Measurements from ENCODE around the gene EFNB1. TPM values are rescaled to one million over a fixed set of nuclear protein-coding genes. Genes with fewer than 3 reads are reported as not detected.

EFNB1 gene
- total RNA-seq, 2 donors from 2014 or later: 23.7 to 42.4 TPM

DNA sequence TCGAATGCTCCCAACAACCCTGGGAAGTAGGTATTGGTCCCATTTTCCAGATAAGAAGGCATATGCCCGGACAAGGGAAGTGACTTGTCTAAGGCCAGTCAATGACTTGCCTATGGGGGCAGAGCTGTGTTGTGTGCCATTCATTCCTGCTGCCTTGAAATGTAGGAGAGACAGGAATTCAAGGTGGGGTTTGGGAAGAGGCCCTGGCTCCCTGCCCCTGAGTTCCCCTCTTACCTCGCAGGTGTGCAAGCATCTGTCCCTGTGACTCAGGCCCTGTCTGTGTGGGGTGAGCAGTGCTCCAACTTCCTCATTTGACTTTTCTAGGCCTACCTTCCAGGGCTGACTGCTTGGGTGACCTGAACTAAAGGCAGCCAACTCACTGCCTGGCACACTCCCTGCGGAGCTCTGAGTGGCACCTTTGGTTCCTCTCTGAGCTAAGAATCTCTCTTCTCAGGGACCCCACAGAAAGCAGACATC is 5.1 kb downstream of the EFNB1 start:
- Histone ChIP-seq H3K36me3 (peaks cover 5% of the 10 kb centered on the region), H3K27ac (no peak overlapping the region), H3K4me1 (peaks cover 0 to 22% of the 10 kb centered on the region in 2 donors), H3K27me3 (no peaks in the 10 kb centered on the region), H3K4me3 (peak overlapping the region in 1 of 2 donors; percentile 74), H3K9me3 (no peaks in the 10 kb centered on the region)
- TF ChIP-seq, protein P1, sequence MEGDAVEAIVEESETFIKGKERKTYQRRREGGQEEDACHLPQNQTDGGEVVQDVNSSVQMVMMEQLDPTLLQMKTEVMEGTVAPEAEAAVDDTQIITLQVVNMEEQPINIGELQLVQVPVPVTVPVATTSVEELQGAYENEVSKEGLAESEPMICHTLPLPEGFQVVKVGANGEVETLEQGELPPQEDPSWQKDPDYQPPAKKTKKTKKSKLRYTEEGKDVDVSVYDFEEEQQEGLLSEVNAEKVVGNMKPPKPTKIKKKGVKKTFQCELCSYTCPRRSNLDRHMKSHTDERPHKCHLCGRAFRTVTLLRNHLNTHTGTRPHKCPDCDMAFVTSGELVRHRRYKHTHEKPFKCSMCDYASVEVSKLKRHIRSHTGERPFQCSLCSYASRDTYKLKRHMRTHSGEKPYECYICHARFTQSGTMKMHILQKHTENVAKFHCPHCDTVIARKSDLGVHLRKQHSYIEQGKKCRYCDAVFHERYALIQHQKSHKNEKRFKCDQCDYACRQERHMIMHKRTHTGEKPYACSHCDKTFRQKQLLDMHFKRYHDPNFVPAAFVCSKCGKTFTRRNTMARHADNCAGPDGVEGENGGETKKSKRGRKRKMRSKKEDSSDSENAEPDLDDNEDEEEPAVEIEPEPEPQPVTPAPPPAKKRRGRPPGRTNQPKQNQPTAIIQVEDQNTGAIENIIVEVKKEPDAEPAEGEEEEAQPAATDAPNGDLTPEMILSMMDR (IDR thresholded peaks at IDR 0.05): no peak
- DNase-seq (ENCODE audit: low spot score): peak; percentile 38

DNA sequence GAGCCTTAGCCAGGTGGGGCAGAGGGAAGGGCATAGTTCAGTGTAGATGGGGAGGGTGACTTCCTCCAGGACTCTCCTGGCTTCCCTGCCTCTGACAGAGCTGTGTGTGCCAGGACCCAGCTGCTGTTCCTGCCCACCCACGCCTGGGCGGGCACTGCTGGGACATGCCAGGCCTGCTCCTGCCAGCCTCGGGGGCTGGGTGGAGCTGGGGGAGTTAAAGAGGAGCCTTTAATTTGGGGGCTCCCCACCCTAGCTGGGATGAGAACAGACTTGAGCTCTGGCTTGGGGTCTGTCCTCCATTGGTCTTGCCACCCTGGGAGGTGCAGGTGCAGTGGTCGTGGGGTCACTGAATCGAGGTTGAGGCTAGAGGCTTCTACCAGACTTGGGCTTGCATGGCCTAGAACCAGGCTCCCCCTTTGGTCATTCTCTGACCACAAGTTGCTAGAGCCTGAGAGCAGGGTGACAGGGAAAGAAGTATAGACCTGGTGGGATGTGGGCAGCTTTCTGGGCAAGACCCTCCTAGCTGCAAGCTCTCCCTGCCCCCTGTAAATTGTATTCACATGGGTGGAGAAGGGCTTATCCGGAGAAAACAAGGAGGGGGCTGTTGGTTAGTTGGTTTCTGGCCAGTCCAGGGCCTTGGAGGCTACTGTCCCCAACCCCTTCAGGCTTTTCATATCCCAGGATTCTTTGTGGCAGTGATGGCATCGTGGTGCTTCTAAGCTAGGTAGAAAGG is 5.7 kb downstream of the EFNB1 start:
- H3K4me3 ChIP-seq: no peak overlapping the region
- peaks cover 11% of the 10 kb centered on the region for H3K36me3 ChIP-seq
- no peak for DNase-seq (ENCODE audit: low spot score)
- H3K27ac ChIP-seq: no peak overlapping the region
- no peaks in the 10 kb centered on the region for H3K9me3 ChIP-seq
- TF ChIP-seq, protein P1 (IDR thresholded peaks at IDR 0.05): no peak
- H3K4me1 ChIP-seq: peaks cover 0 to 22% of the 10 kb centered on the region in 2 donors
- H3K27me3 ChIP-seq: no peaks in the 10 kb centered on the region

DNA sequence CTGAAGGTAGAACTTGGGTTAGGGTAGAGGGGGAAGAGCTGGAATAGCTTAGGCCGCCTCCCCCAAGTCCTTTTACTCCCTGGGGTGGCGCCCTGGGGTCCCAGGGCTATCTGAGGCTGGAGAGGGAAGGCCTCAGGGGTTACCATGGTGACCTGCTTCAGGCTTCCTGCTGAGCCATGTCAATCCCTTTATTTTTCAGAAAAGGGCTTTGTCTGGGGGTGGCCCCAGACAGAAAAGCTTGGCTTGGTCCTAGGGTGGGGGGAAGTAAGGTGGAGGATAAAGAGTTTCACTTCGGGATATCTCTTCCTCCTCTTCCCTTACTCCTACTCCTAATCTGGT is 6.3 kb downstream of the EFNB1 start:
- H3K9me3 ChIP-seq: no peaks in the 10 kb centered on the region
- no peak overlapping the region for H3K4me3 ChIP-seq
- H3K4me1 ChIP-seq: peaks cover 0 to 22% of the 10 kb centered on the region in 2 donors
- no peaks in the 10 kb centered on the region for H3K27me3 ChIP-seq
- peaks cover 17% of the 10 kb centered on the region for H3K36me3 ChIP-seq
- TF ChIP-seq, protein P1 (IDR thresholded peaks at IDR 0.05): no peak
- no peak overlapping the region for H3K27ac ChIP-seq
- DNase-seq (ENCODE audit: low spot score): no peak

DNA sequence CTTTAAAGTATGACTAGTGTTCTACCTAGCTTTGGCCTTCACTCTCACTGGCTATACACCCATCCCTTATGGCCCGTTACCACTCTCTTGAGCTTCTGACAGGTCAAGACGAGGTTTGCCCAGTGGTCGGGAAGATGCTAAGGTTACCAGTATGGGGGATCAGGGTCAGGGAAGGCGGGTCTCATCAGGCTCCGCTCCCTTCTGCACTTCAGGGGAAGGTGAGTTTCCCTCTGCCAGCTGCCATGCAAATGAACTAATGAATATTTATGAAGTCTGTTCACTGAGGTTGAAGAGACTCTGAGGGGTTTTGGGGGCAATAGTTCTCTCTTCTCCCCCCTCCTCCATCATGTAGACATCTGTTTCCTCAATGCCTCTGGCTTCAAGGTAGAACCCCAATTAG is 6.6 kb downstream of the EFNB1 start:
- H3K36me3 ChIP-seq: peaks cover 21% of the 10 kb centered on the region
- no peaks in the 10 kb centered on the region for H3K9me3 ChIP-seq
- H3K27me3 ChIP-seq: no peaks in the 10 kb centered on the region
- DNase-seq (ENCODE audit: low spot score): no peak
- TF ChIP-seq, protein P1 (IDR thresholded peaks at IDR 0.05): no peak
- H3K27ac ChIP-seq: no peak overlapping the region
- H3K4me3 ChIP-seq: no peak overlapping the region
- H3K4me1 ChIP-seq: peaks cover 0 to 22% of the 10 kb centered on the region in 2 donors

DNA sequence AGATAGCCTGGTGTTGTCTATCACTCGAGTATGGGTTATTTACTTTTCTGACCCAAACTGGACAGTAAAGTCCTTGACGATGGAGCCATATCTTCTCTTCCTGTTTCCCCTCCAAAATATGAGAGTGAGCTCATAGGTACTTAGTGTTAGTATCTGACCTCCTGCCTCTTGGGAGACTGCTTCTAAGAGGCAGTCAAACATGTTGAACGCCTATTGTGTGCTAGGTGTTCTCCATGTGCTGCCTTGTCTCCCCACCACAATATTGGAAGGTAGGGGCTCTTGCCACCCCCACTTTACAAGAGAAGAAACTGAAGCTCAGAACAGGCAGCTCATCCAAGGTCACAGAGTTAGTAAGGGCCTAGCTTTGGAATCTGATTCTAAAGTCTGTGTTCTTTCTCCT is 8.3 kb downstream of the EFNB1 start:
- Histone ChIP-seq H3K4me1 (peaks cover 0 to 17% of the 10 kb centered on the region in 2 donors), H3K27ac (no peak overlapping the region), H3K9me3 (no peaks in the 10 kb centered on the region), H3K4me3 (no peak overlapping the region), H3K27me3 (no peaks in the 10 kb centered on the region), H3K36me3 (peaks cover 33% of the 10 kb centered on the region)
- DNase-seq (ENCODE audit: low spot score): no peak
- TF ChIP-seq, protein P1 (IDR thresholded peaks at IDR 0.05): no peak

DNA sequence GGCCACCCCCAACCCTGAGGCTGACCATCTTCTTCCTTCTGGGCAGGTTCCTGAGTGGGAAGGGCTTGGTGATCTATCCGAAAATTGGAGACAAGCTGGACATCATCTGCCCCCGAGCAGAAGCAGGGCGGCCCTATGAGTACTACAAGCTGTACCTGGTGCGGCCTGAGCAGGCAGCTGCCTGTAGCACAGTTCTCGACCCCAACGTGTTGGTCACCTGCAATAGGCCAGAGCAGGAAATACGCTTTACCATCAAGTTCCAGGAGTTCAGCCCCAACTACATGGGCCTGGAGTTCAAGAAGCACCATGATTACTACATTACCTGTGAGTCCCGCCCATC is 9.7 kb downstream of the EFNB1 start:
- TF ChIP-seq, protein P1 (IDR thresholded peaks at IDR 0.05): no peak
- no peak overlapping the region for H3K4me3 ChIP-seq
- no peak for DNase-seq (ENCODE audit: low spot score)

More for the DNA sequence above, 9.7 kb downstream of the EFNB1 start:
- H3K27me3 ChIP-seq: no peaks in the 10 kb centered on the region
- no peaks in the 10 kb centered on the region for H3K9me3 ChIP-seq
- H3K4me1 ChIP-seq: peaks cover 0 to 13% of the 10 kb centered on the region in 2 donors
- peaks cover 33% of the 10 kb centered on the region for H3K36me3 ChIP-seq
- H3K27ac ChIP-seq: no peak overlapping the region
